ENCODE results near the gene SNX14. TPM values are rescaled to one million over a fixed set of nuclear protein-coding genes. Genes with fewer than 3 reads are reported as not detected.

SNX14 gene
- total RNA-seq, 1 experiment from 2014 or later, result 84.8 TPM

DNA sequence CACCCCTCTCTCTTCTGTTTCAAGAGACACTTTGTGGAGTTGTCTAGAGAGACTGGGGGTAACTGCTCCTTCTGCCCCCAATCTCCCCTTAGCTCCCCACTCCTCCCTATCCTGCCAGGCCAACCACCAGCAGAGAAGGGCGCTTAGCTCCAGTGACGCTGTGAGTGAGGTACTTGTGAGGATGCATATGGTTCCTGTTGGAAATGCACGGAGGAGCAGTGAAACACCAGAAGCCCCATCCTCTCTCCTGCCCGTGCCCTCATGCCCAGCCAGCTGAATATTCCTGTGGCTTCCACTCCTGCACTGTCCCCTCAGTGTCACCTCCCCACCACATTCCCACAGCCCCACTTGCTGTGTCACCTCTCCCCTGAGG is 131.9 kb downstream of the SNX14 start:
- CTCF ChIA-PET, result interaction anchor here (1.8 kb wide), 1 partner anchor 21 kb away, joined by 5 read pairs; no protein-coding TSS in a partner anchor
- no peak overlapping the region for H3K4me3 ChIP-seq (replicated peaks in 1 of 2; ENCODE audit: low read depth in 1 of 2, low read length in 2 of 2)
- H3K4me2 ChIP-seq (ENCODE audit: low read length), result peak overlapping the region; percentile 80
- H3K9me2 ChIP-seq (ENCODE audit: insufficient read depth), result no peaks in the 10 kb centered on the region
- POLR2A ChIA-PET, result interaction anchor here (0.8 to 1.5 kb wide), 3 partner anchors 10 to 217 kb away, joined by 3 to 6 read pairs (median 3); partner anchors contain the start of gene NT5E
- peaks cover 61 to 100% of the 10 kb centered on the region in 2 experiments for H3K4me1 ChIP-seq (ENCODE audit: control insufficient read depth in 1 of 2, insufficient read depth in 2 of 2, low read length in 2 of 2)
- RAD21 ChIA-PET (ENCODE audit: low non-redundant PET in 1 of 2, low total read pairs in 2 of 2, uncharacterized antibody in 2 of 2, unreplicated experiment in 2 of 2), result no interaction called here
- no peak for TF ChIP-seq SP1 (IDR thresholded peaks at IDR 0.05; ENCODE audit: low read depth)
- no peak for TF ChIP-seq POLR2A (IDR thresholded peaks at IDR 0.05; ENCODE audit: borderline replicate concordance, extremely low read depth, insufficient read depth, insufficient read length)
- TF ChIP-seq, protein P1, sequence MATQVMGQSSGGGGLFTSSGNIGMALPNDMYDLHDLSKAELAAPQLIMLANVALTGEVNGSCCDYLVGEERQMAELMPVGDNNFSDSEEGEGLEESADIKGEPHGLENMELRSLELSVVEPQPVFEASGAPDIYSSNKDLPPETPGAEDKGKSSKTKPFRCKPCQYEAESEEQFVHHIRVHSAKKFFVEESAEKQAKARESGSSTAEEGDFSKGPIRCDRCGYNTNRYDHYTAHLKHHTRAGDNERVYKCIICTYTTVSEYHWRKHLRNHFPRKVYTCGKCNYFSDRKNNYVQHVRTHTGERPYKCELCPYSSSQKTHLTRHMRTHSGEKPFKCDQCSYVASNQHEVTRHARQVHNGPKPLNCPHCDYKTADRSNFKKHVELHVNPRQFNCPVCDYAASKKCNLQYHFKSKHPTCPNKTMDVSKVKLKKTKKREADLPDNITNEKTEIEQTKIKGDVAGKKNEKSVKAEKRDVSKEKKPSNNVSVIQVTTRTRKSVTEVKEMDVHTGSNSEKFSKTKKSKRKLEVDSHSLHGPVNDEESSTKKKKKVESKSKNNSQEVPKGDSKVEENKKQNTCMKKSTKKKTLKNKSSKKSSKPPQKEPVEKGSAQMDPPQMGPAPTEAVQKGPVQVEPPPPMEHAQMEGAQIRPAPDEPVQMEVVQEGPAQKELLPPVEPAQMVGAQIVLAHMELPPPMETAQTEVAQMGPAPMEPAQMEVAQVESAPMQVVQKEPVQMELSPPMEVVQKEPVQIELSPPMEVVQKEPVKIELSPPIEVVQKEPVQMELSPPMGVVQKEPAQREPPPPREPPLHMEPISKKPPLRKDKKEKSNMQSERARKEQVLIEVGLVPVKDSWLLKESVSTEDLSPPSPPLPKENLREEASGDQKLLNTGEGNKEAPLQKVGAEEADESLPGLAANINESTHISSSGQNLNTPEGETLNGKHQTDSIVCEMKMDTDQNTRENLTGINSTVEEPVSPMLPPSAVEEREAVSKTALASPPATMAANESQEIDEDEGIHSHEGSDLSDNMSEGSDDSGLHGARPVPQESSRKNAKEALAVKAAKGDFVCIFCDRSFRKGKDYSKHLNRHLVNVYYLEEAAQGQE (IDR thresholded peaks at IDR 0.05; ENCODE audit: low read depth), result no peak
- no peak for TF ChIP-seq EGR1 (IDR thresholded peaks at IDR 0.05; ENCODE audit: low read depth)
- no peak for TF ChIP-seq YY1 (IDR thresholded peaks at IDR 0.05; ENCODE audit: extremely low read depth, insufficient replicate concordance, low read depth, low read length)
- TF ChIP-seq EZH2 (IDR thresholded peaks at IDR 0.05), result no peak
- TF ChIP-seq CBX3 (IDR thresholded peaks at IDR 0.05; ENCODE audit: low read depth), result no peak
- TF ChIP-seq TCF7L2 (IDR thresholded peaks at IDR 0.05; ENCODE audit: borderline replicate concordance, extremely low read depth, insufficient read depth, insufficient read length), result no peak
- TF ChIP-seq POLR2AphosphoS5 (IDR thresholded peaks at IDR 0.05; ENCODE audit: low read depth, low read length), result no peak; the same call in 1 of the 2 replicates
- TF ChIP-seq ZNF274 (IDR thresholded peaks at IDR 0.05; ENCODE audit: low read depth, low read length), result no peak
- no peak for TF ChIP-seq CEBPB (IDR thresholded peaks at IDR 0.05; ENCODE audit: low read depth)
- TF ChIP-seq FOSL1 (IDR thresholded peaks at IDR 0.05; ENCODE audit: low read depth), result no peak
- TF ChIP-seq, protein P2, sequence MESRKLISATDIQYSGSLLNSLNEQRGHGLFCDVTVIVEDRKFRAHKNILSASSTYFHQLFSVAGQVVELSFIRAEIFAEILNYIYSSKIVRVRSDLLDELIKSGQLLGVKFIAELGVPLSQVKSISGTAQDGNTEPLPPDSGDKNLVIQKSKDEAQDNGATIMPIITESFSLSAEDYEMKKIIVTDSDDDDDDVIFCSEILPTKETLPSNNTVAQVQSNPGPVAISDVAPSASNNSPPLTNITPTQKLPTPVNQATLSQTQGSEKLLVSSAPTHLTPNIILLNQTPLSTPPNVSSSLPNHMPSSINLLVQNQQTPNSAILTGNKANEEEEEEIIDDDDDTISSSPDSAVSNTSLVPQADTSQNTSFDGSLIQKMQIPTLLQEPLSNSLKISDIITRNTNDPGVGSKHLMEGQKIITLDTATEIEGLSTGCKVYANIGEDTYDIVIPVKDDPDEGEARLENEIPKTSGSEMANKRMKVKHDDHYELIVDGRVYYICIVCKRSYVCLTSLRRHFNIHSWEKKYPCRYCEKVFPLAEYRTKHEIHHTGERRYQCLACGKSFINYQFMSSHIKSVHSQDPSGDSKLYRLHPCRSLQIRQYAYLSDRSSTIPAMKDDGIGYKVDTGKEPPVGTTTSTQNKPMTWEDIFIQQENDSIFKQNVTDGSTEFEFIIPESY (IDR thresholded peaks at IDR 0.05; ENCODE audit: extremely low read depth, insufficient replicate concordance, low read length), result no peak
- TF ChIP-seq RAD21 (IDR thresholded peaks at IDR 0.05; ENCODE audit: low read depth), result no peak
- no peaks in the 10 kb centered on the region for H3K36me3 ChIP-seq (ENCODE audit: control insufficient read depth in 1 of 2, insufficient read depth in 2 of 2, low read length in 2 of 2)
- H3K27ac ChIP-seq (ENCODE audit: low read depth, low read length), result no peak overlapping the region
- no peaks in the 10 kb centered on the region for H3K9me3 ChIP-seq (ENCODE audit: control insufficient read depth in 1 of 2, insufficient read depth in 1 of 2, low read depth in 1 of 2, low read length in 2 of 2)
- H3K27me3 ChIP-seq (ENCODE audit: insufficient read depth, low read length), result no peaks in the 10 kb centered on the region
- H3K79me2 ChIP-seq (ENCODE audit: insufficient read depth, low read length), result peaks cover 23% of the 10 kb centered on the region; the same call in 1 of the 2 replicates
- intact Hi-C loops (cut with micrococcal nuclease), result loop anchor here (10.0 kb wide), 1 partner anchor 213 kb away; no protein-coding TSS in a partner anchor
- BruUV-seq (replicated peaks), result no TSS peak
- H2AFZ ChIP-seq (ENCODE audit: low read depth, low read length, poor library complexity, severe bottlenecking), result no peak overlapping the region
- no peak for ATAC-seq
- H4K20me1 ChIP-seq (ENCODE audit: insufficient read depth), result no peaks in the 10 kb centered on the region
- no peak for DNase-seq (ENCODE audit: low read depth, low spot score)
- H3K9ac ChIP-seq (ENCODE audit: low read length), result peak overlapping the region; percentile 65; the same call in 1 of the 2 replicates
